Measurements from ENCODE around the gene GBX1. TPM values are rescaled to one million over a fixed set of nuclear protein-coding genes. Genes with fewer than 3 reads are reported as not detected.

Gene GBX1
- total and polyA plus RNA-seq, 11 donors = 0.27 to 0.52 (median 0.34) TPM; not detected in 5

DNA sequence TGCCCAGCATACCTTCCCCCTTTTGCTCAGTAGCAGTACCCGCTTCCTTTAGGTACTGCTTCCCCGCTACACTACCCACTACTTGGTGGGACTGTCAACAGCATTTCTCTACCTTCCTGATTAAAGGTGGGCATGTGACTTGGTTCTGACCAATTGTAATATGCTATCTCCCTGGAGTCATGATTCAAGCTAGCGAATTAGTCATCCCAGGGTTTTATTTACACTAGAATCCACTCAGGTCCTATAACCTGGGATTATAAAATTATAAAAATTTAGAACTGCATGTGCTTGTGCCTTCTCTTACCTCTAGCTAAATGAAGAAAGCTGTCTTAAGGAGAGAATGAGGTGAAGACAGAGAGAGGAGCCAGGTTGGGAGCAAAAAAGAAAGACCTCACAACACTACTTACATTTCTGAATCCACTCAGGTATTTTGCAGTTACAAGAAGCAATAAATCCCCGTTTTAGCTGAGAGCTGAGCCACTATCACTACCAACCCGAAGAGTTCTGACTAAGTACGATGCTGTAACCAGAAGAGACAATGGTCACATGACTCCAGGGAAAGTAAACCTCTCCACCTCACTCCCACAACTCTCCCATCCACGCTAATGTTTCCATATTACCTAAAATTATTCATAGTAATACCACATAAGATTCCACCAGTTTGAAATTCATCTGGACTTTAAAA lies 9.7 kb downstream of the GBX1 start:
- no peak for ATAC-seq

DNA sequence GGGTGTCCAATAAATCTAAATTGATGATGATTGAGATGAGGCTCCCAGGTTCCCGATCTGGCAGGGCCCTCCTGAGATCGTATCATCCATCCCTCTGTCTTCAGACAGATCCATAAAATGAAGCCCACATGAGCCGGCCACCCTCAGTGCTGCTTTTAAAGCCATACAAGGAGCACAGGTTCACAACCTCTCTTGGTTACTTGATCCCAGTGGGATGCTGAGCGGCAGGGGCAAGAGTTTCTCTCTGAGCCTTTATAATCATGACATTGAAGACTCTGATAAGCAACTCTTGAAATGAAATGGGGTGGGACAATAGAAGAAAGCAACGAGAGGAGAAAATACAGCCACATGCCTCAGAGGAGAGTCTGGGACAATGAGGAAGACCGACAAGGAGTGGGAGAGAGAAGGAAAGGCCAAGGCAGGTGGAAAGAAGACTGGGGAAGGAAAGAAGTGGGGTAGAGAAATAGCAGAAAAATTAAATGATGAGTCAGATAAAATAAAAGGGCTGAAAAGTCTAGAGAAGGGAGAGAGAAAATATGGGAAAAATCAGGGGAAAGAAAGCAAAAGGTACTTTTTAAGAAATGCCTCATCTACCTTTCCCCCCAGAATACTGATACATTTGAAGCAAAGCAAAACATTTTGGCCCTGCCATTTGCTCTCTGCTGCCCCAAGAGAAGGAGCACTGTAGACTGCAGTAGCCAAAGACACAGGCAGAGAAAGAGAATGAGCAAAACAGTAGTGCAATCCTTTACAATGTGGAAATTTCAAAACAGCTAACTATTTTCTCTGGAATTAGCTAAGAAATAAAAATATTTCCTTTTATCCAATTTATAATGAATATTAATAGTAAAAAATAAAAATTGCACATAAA lies 14.6 kb downstream of the GBX1 start:
- Histone ChIP-seq H3K27me3 (peaks cover 0 to 29% (median 7%) of the 10 kb centered on the region in 9 donors), H3K9me3 (no peaks in the 10 kb centered on the region), H3K4me1 (peaks cover 0 to 4% (median 0%) of the 10 kb centered on the region in 12 donors), H3K27ac (no peak overlapping the region), H3K4me3 (no peak overlapping the region), H3K36me3 (no peaks in the 10 kb centered on the region)
- intact Hi-C loops (cut with DNase I) = no loop called here
- ATAC-seq (no peak), DNase-seq (no peak)
- 65 to 75% (median 68%) methylated on average over 6 of the region's 6 CpGs for WGBS, 4 donors
- TF ChIP-seq, protein P1, sequence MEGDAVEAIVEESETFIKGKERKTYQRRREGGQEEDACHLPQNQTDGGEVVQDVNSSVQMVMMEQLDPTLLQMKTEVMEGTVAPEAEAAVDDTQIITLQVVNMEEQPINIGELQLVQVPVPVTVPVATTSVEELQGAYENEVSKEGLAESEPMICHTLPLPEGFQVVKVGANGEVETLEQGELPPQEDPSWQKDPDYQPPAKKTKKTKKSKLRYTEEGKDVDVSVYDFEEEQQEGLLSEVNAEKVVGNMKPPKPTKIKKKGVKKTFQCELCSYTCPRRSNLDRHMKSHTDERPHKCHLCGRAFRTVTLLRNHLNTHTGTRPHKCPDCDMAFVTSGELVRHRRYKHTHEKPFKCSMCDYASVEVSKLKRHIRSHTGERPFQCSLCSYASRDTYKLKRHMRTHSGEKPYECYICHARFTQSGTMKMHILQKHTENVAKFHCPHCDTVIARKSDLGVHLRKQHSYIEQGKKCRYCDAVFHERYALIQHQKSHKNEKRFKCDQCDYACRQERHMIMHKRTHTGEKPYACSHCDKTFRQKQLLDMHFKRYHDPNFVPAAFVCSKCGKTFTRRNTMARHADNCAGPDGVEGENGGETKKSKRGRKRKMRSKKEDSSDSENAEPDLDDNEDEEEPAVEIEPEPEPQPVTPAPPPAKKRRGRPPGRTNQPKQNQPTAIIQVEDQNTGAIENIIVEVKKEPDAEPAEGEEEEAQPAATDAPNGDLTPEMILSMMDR (IDR thresholded peaks at IDR 0.05) = no peak
- TF ChIP-seq POLR2A (IDR thresholded peaks at IDR 0.05) = no peak

More for the DNA sequence above, 9.7 kb downstream of the GBX1 start:
- WGBS, 4 donors = 64 to 75% (median 71%) methylated on average over 7 of the region's 7 CpGs
- no peaks in the 10 kb centered on the region for H3K4me1 ChIP-seq
- H3K27ac ChIP-seq = no peak overlapping the region
- no peak for TF ChIP-seq POLR2A (IDR thresholded peaks at IDR 0.05)
- TF ChIP-seq, protein P1 (IDR thresholded peaks at IDR 0.05) = no peak
- H3K36me3 ChIP-seq = no peaks in the 10 kb centered on the region
- H3K9me3 ChIP-seq = no peaks in the 10 kb centered on the region
- peaks cover 0 to 30% (median 3%) of the 10 kb centered on the region in 9 donors for H3K27me3 ChIP-seq
- intact Hi-C loops (cut with DNase I) = no loop called here
- DNase-seq = no peak
- no peak overlapping the region for H3K4me3 ChIP-seq

DNA sequence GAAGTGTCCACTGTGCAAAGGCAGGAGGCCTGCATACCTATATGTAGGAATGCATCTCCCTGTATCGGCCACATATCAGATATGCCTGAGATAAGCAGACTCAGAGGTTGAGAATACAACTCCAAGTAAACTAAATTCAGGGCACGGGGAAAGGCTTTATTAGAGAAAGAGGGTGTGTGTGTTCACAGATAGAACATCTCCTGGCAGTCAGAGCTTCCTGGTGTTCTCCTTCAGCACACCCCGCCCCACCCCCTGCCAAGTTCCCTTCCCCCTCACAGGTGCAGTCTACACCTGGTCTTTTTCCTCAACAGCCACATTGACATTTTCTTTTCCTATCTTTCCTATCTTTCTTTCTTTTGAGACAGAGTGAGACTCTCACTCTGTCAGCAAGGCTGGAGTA lies 17.1 kb downstream of the GBX1 start:
- no peak for ATAC-seq
- Histone ChIP-seq H3K27ac (no peak overlapping the region), H3K27me3 (peaks cover 0 to 29% (median 7%) of the 10 kb centered on the region in 9 donors), H3K36me3 (no peaks in the 10 kb centered on the region), H3K4me1 (peaks cover 0 to 4% (median 0%) of the 10 kb centered on the region in 12 donors), H3K4me3 (no peak overlapping the region), H3K9me3 (no peaks in the 10 kb centered on the region)
- 71 to 82% (median 77%) methylated on average over 3 of the region's 3 CpGs for WGBS, 4 donors
- intact Hi-C loops (cut with DNase I) = no loop called here
- no peak for TF ChIP-seq POLR2A (IDR thresholded peaks at IDR 0.05)
- TF ChIP-seq, protein P1 (IDR thresholded peaks at IDR 0.05) = no peak
- no peak for DNase-seq

Measured in heart left ventricle (tissue), 16 donors.